HG02610 (cell line): ENCODE data around the gene CHI3L1.

Source experiments
- ATAC-seq: cut with Tn5 transposase; IDR thresholded peaks from one replicate; pipeline ENCODE4 v1.9.1; 2021; ENCODE audit warnings: mild to moderate bottlenecking, moderate library complexity; ENCODE audit not compliant: unreplicated experiment

Gene CHI3L1

DNA sequence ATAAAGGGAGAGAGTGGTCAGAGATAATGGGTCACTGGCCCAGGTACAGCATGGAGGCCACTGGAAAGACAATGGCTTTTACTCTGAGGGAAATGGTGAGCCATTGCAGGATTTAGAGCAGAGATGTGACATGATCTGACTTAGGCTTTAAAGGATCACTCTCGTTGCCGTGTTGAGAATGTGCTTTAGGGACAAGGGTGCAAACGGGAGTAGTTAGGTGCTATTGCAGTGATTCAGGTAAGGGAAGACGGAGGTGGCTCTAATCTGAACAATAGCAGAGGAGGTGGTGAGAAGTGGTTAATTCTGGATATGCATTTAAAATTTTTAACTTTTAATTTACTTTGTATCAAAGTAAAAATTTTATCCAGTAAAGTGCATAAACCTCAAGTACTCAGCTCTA lies 49.2 kb downstream of the CHI3L1 start:
- ATAC-seq: no peak

DNA sequence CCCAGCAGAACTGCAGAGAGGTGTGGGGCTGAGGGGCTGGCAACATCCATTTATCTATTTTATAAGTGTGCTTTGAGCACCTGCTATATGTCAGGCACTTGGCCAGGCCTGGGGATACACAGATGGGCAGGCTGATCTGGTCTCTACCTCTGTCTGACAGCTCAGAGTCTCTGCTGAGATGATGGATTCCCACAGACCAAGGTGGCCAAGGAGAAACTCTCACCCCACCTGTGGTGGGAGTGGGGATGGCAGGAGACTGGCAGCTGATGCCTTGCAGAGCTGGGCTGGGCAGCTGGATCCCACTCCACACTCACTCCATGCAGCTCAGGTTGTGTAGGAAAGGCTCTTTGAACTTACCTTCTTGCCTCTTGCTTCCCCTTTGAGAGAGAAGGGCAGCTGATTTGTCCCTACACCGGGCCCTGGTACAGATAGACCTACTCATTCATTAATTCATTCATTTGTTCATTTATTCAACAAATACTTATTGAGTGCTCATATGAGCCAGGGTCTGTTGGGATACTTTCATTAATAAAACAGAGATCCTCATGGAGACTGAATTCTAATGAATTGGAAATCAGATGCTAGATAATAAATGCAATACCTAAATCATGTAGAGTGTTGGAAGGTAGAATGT lies 50.0 kb downstream of the CHI3L1 start:
- ATAC-seq: no peak

DNA sequence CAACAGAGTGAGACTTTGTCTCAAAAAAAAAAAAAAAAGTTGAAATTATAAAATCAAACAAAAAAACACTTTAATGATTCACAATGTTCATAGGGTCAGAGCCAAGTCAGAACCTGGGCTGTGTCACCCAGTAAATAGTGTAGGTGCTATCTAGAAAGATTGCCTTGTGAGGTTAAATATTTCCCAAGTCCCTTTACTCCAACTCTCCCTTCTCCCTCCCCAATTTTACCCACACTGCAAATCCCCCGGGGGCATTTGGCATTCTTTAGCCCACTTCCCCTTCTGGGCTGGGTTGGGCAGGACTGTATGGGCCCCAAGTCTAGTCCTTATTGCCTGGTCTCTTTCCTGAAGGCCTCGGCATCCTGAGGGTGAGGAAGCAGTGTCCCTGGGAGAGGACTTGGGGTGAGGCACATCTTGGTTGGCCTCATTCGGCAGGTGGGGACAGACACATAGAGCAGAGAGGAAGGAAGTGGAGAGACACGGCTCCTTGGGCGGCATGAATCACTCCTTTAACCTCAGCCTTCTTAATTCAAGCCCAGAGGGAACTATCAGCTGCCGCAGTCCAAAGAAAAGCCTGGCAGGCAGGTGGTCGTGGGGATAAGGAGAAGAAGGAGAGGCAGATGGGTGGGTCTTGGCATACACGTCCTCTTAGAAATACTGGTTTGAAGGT lies 50.7 kb downstream of the CHI3L1 start:
- ATAC-seq: no peak

DNA sequence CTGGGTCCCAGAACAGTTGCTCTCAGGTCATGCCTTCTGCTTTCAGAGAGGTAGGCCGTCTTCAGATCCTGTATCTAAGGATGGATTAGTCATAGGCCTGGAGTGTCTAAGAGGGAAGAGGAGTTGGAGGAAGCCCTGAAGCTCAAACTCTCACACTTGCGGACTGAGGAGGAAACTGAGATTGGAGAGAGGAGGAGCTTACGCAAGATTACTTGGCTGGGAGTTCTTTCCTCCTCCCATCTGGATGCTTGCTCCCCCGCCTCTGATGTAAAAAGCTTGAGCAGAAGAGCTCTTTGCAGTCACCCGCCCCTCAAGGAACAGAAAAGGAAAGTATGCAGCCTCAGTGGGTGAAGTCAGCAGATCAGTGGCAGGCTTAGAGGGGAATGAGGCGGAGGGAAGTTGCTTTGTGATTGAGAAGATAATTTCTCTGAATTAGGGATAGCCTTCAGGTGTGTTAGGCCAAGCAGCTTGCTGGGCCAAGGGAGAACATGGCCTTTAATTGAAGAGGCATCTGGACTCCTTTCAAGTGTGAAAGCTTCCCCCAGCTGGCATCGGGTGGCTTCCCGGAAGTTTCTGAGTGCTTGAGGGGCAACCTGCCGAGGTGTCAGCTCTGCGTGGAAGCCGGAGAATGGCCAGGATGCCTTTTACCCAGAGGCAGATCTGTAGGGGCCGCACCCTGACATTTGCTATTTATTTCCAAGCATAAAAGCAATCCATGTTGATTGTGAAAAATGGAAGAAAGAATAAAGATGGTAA lies 52.4 kb downstream of the CHI3L1 start:
- ATAC-seq: no peak

- ATAC-seq: no peak
These were observed 54.8 kb downstream of the CHI3L1 start for GRCh38 chr1:203131548-203132200.

DNA sequence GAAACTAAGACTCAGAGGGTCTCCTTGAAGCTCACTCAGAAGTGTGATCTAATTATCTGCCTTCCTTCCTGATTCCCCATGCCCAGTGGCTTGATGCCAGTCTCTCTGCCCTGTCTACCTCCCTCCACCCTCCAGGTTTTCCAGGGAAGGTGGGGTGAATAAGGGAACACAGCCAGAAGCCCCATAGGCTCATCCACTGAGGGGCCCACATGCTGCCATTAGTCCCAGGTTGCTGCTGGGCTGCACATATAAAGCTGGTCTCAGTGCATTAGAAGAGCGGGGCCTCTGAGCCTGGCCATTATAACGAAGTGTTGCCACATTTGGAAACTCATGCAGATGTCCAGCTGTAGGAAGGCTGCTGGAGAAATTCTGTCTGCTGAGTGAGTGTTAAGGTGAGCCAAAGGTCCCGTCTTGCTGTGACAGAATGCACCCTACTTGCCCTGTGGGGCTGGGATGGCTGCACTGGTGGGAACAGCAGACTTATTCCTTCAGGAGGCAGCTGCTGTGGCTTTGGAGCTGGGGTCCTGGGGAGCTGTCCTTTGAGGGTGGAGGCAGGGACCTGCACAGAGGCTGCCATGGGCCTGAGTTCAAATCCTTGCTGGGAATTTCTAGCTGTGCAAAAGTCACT lies 56.0 kb downstream of the CHI3L1 start:
- no peak for ATAC-seq

- no peak for ATAC-seq
These were observed 56.8 kb downstream of the CHI3L1 start for GRCh38 chr1:203129501-203130231.
